WERI-Rb-1 (cell line): ENCODE results near the gene ST7L.
"Not testable (repeated sequence)": the region's sequence is repeated elsewhere in the genome, so short reads cannot be mapped to it uniquely, and the experiment has no call there.

Experiments
- DNase-seq: peaks from one replicate; pipeline ENCODE4 v3.0.0-alpha.2; 2020
- H3K27ac ChIP-seq: fragments of 250-450 bp; sonication (Bioruptor Pico); 2 replicates; pipeline ENCODE4 v1.5.1; 2020; ENCODE audit warnings: mild to moderate bottlenecking, moderate library complexity
- H3K27me3 ChIP-seq: fragments of 250-450 bp; sonication (Bioruptor Pico); 2 replicates; pipeline ENCODE4 v1.5.1; 2021; ENCODE audit warnings: mild to moderate bottlenecking, low read depth, moderate library complexity; ENCODE audit not compliant: insufficient read depth, severe bottlenecking
- H3K36me3 ChIP-seq: fragments of 250-450 bp; sonication (Bioruptor Pico); 2 replicates; pipeline ENCODE4 v1.5.1; 2020; ENCODE audit warnings: mild to moderate bottlenecking, moderate library complexity
- H3K4me3 ChIP-seq: 2 replicates; pipeline ENCODE4 v1.5.1; 2011; ENCODE audit warnings: low read depth, mild to moderate bottlenecking, control low read depth, low read length
- H3K9me3 ChIP-seq: fragments of 250-450 bp; sonication (Bioruptor Pico); 2 replicates; pipeline ENCODE4 v1.5.1; 2021; ENCODE audit warnings: mild to moderate bottlenecking, moderate library complexity; ENCODE audit not compliant: severe bottlenecking
- CTCF ChIP-seq: IDR thresholded peaks from 2 replicates; pipeline ENCODE4 v1.5.1; 2011; ENCODE audit warnings: low read depth, mild to moderate bottlenecking, control low read depth, inconsistent platforms, low read length

ST7L gene

GRCh38 chr1:112633628-112634027, 14.7 kb upstream of the ST7L start:
- peaks cover 17% of the 10 kb centered on the region for H3K36me3 ChIP-seq
- no peak overlapping the region for H3K4me3 ChIP-seq
- TF ChIP-seq CTCF: no peak
- DNase-seq: no peak
- no peaks in the 10 kb centered on the region for H3K9me3 ChIP-seq
- H3K27me3 ChIP-seq: no peaks in the 10 kb centered on the region
- H3K27ac ChIP-seq: no peak overlapping the region

- Histone ChIP-seq H3K27ac (no peak overlapping the region), H3K9me3 (no peaks in the 10 kb centered on the region), H3K36me3 (peaks cover 19% of the 10 kb centered on the region), H3K4me3 (no peak overlapping the region), H3K27me3 (no peaks in the 10 kb centered on the region)
- no peak for TF ChIP-seq CTCF
- no peak for DNase-seq
These were observed 10.3 kb upstream of the ST7L start for GRCh38 chr1:112629256-112629655.

DNA sequence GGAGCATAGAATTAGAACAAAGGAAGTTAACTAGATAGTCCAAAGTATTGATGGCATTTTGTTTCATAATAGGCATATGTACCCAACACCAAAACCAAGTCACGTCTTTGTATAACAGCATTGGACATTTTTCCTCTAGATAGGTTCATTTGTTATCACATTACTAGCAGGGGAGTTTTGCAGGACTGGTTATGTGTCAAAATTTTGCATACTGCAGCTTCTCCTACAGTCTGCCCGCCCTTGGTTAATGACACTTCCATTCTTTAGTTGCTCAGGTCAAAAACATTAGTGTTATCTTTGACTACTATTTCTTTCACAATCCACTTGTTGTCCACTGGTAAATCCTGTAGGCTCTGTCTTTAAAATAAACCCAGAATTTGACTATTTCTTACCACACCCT, 9.6 kb upstream of the ST7L start:
- H3K27ac ChIP-seq: no peak overlapping the region
- H3K9me3 ChIP-seq: no peaks in the 10 kb centered on the region
- no peak for TF ChIP-seq CTCF
- no peak for DNase-seq
- H3K4me3 ChIP-seq: no peak overlapping the region
- H3K36me3 ChIP-seq: peaks cover 19% of the 10 kb centered on the region
- H3K27me3 ChIP-seq: no peaks in the 10 kb centered on the region

DNA sequence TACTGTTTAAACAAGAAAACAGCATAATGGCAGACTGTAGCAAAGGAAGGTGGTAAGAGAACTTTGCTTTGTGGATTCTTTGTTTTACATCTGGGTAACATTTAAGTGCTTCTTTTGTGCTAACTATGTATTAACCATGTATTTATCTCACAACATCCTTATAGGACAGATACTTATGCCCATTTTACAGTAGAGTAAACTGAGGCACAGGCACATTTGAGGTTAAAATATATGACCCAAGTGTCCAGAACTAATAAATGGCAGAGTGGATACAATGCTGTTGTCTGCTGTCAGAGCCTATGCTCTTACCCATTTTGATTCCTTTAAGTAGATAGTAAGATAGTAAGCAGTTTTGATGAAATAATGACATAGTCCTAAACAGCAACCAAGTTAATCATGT, 7.9 kb upstream of the ST7L start:
- no peak for DNase-seq
- Histone ChIP-seq H3K27me3 (no peaks in the 10 kb centered on the region), H3K4me3 (no peak overlapping the region), H3K27ac (no peak overlapping the region), H3K36me3 (peaks cover 21% of the 10 kb centered on the region), H3K9me3 (no peaks in the 10 kb centered on the region)
- no peak for TF ChIP-seq CTCF

- H3K27me3 ChIP-seq: no peaks in the 10 kb centered on the region
- no peaks in the 10 kb centered on the region for H3K9me3 ChIP-seq
- no peak overlapping the region for H3K27ac ChIP-seq
- DNase-seq: no peak
- no peak for TF ChIP-seq CTCF
- peaks cover 21% of the 10 kb centered on the region for H3K36me3 ChIP-seq
- H3K4me3 ChIP-seq: no peak overlapping the region
These were observed 7.3 kb upstream of the ST7L start for GRCh38 chr1:112626193-112626592.

- H3K4me3 ChIP-seq: no peak overlapping the region
- no peak for TF ChIP-seq CTCF
- H3K27ac ChIP-seq: no peak overlapping the region
- no peaks in the 10 kb centered on the region for H3K27me3 ChIP-seq
- no peaks in the 10 kb centered on the region for H3K9me3 ChIP-seq
- peaks cover 20% of the 10 kb centered on the region for H3K36me3 ChIP-seq
- DNase-seq: no peak
These were observed 6.8 kb upstream of the ST7L start for GRCh38 chr1:112625696-112626095.

GRCh38 chr1:112624493-112624892, 5.6 kb upstream of the ST7L start:
- not testable (repeated sequence) for DNase-seq, H3K4me3 ChIP-seq, H3K27me3 ChIP-seq, H3K9me3 ChIP-seq, H3K27ac ChIP-seq
- peaks cover 12% of the 10 kb centered on the region for H3K36me3 ChIP-seq
